ENCODE measurements around the gene KNG1. TPM values are rescaled to one million over a fixed set of nuclear protein-coding genes. Genes with fewer than 3 reads are reported as not detected.
"Not testable (repeated sequence)": the region's sequence is repeated elsewhere in the genome, so short reads cannot be mapped to it uniquely, and the experiment has no call there.

KNG1 gene
- total RNA-seq, 4 donors from 2014 or later: not detected

- WGBS, 2 donors: 85 to 91% methylated on average over 6 of the region's 6 CpGs
- TF ChIP-seq POLR2A (IDR thresholded peaks at IDR 0.05) (no peak), CTCF (IDR thresholded peaks at IDR 0.05) (no peak)
- intact Hi-C loops (cut with DNase I; ENCODE audit: low total_unique reads): no loop called here
- no peak overlapping the region for H3K4me3 ChIP-seq (ENCODE audit: low read depth, poor library complexity, severe bottlenecking)
- DNase-seq (ENCODE audit: low spot score in 2 of 2): no peak
These were observed 11.0 kb upstream of the KNG1 start for GRCh38 chr3:186705882-186706780.

- DNase-seq (ENCODE audit: low spot score in 2 of 2): no peak
- H3K4me3 ChIP-seq (ENCODE audit: low read depth, poor library complexity, severe bottlenecking): no peak overlapping the region
- WGBS, 2 donors: 72 to 76% methylated on average over 6 of the region's 6 CpGs
- TF ChIP-seq CTCF (IDR thresholded peaks at IDR 0.05) (no peak), POLR2A (IDR thresholded peaks at IDR 0.05) (no peak)
- intact Hi-C loops (cut with DNase I; ENCODE audit: low total_unique reads): no loop called here
These were observed 8.0 kb upstream of the KNG1 start for GRCh38 chr3:186708983-186709679.

- DNase-seq (ENCODE audit: low spot score in 2 of 2); H3K4me3 ChIP-seq (ENCODE audit: low read depth, poor library complexity, severe bottlenecking); intact Hi-C loops (cut with DNase I; ENCODE audit: low total_unique reads): not testable (repeated sequence)
- WGBS, 2 donors: 81% methylated on average over 4 of the region's 4 CpGs
These were observed 6.5 kb upstream of the KNG1 start for GRCh38 chr3:186710694-186711093.

GRCh38 chr3:186713499-186713898 lies 3.7 kb upstream of the KNG1 start:
- DNase-seq (ENCODE audit: low spot score in 2 of 2): no peak
- no peak overlapping the region for H3K4me3 ChIP-seq (ENCODE audit: low read depth, poor library complexity, severe bottlenecking)
- TF ChIP-seq CTCF (IDR thresholded peaks at IDR 0.05): no peak
- TF ChIP-seq POLR2A (IDR thresholded peaks at IDR 0.05): no peak
- 67 to 86% methylated on average over 4 of the region's 4 CpGs for WGBS, 2 donors
- intact Hi-C loops (cut with DNase I; ENCODE audit: low total_unique reads): no loop called here

- WGBS, 2 donors: 40 to 60% methylated on average over 7 of the region's 7 CpGs
- intact Hi-C loops (cut with DNase I; ENCODE audit: low total_unique reads): no loop called here
- no peak for DNase-seq (ENCODE audit: low spot score in 2 of 2)
- no peak overlapping the region for H3K4me3 ChIP-seq (ENCODE audit: low read depth, poor library complexity, severe bottlenecking)
- TF ChIP-seq CTCF (IDR thresholded peaks at IDR 0.05) (no peak), POLR2A (IDR thresholded peaks at IDR 0.05) (no peak)
These were observed 3.0 kb downstream of the KNG1 start for GRCh38 chr3:186719945-186720739.

- no peak overlapping the region for H3K4me3 ChIP-seq (ENCODE audit: low read depth, poor library complexity, severe bottlenecking)
- intact Hi-C loops (cut with DNase I; ENCODE audit: low total_unique reads): no loop called here
- TF ChIP-seq POLR2A (IDR thresholded peaks at IDR 0.05) (no peak), CTCF (IDR thresholded peaks at IDR 0.05) (no peak)
These were observed 5.3 kb downstream of the KNG1 start for GRCh38 chr3:186722457-186722856.

More at GRCh38 chr3:186722457-186722856, 5.3 kb downstream of the KNG1 start:
- no peak for DNase-seq (ENCODE audit: low spot score in 2 of 2)
- WGBS, 2 donors: 45 to 48% methylated on average over 5 to 7 of the region's 7 CpGs
